Thoracic aorta (tissue), 2 donors: ENCODE measurements around the gene MRPL20. TPM values are rescaled to one million over a fixed set of nuclear protein-coding genes. Genes with fewer than 3 reads are reported as not detected.

ENCODE experiments used
- ATAC-seq: fragments of 150-250 bp; one replicate; pipeline ENCODE4 v1.8.0; 2017; ENCODE audit warnings: low read depth; ENCODE audit not compliant: insufficient number of reproducible peaks, low FRiP score
- DNase-seq: peaks from one replicate; pipeline ENCODE4 v3.0.0-alpha.2; 2020; ENCODE audit warnings: low spot score
- H3K27ac ChIP-seq, 2 donors: fragments of 200-600 bp; sonication (generic); 1 replicate in 1 of 2; 2 replicates in 1 of 2; pipeline ENCODE4 v1.5.1; 2016; ENCODE audit warnings: mild to moderate bottlenecking in 2 of 2, moderate library complexity in 2 of 2
- H3K27me3 ChIP-seq: fragments of 200-600 bp; sonication (generic); replicated peaks from 2 replicates; pipeline ENCODE4 v1.6.0; 2016; ENCODE audit warnings: mild to moderate bottlenecking; ENCODE audit not compliant: insufficient read depth
- H3K36me3 ChIP-seq: fragments of 200-600 bp; sonication (generic); one replicate; pipeline ENCODE4 v1.5.1; 2016
- H3K4me1 ChIP-seq, 2 donors: fragments of 200-600 bp; sonication (generic); 1 replicate in 1 of 2; 2 replicates in 1 of 2; pipeline versions ENCODE4 v1.5.1 to v1.6.0; 2016; ENCODE audit warnings: low read depth in 2 of 2, mild to moderate bottlenecking in 1 of 2; ENCODE audit not compliant: control insufficient read depth in 1 of 2
- H3K4me3 ChIP-seq: fragments of 200-600 bp; sonication (generic); 2 replicates; pipeline ENCODE4 v1.5.1; 2016; ENCODE audit warnings: mild to moderate bottlenecking
- H3K9me3 ChIP-seq: fragments of 200-600 bp; sonication (generic); 2 replicates; pipeline ENCODE4 v1.5.1; 2016
- CTCF ChIP-seq: fragments of 200-600 bp; sonication (generic); IDR thresholded peaks from one replicate; pipeline ENCODE4 v1.5.1; 2019; ENCODE audit warnings: antibody characterized with exemption
- total RNA-seq, 2 donors: library from RNA; depleted of rRNA; stranded (reverse); fragments of >200 nt; gene quantifications; one replicate each; pipeline versions ENCODE4 v1.1.0 to v1.2.3, GENCODE V29; 2016

Gene MRPL20
- total RNA-seq, 2 donors from 2014 or later, result 96.9 to 121 TPM

GRCh38 chr1:1441002-1441888 lies 34.2 kb upstream of the MRPL20 start:
- H3K27ac ChIP-seq, result no peak overlapping the region
- no peaks in the 10 kb centered on the region for H3K36me3 ChIP-seq
- H3K4me1 ChIP-seq, result peaks cover under 1 to 9% of the 10 kb centered on the region in 2 donors
- H3K4me3 ChIP-seq, result no peak overlapping the region
- ATAC-seq (no peak), DNase-seq (no peak)
- no peaks in the 10 kb centered on the region for H3K9me3 ChIP-seq
- TF ChIP-seq CTCF, result peak; percentile 75
- no peaks in the 10 kb centered on the region for H3K27me3 ChIP-seq

GRCh38 chr1:1440262-1441001 lies 33.3 kb upstream of the MRPL20 start:
- no peaks in the 10 kb centered on the region for H3K36me3 ChIP-seq
- H3K27ac ChIP-seq, result no peak overlapping the region
- no peaks in the 10 kb centered on the region for H3K9me3 ChIP-seq
- DNase-seq, result no peak
- ATAC-seq, result no peak
- H3K4me3 ChIP-seq, result no peak overlapping the region
- no peaks in the 10 kb centered on the region for H3K27me3 ChIP-seq
- no peak for TF ChIP-seq CTCF
- H3K4me1 ChIP-seq, result peaks cover 4 to 14% of the 10 kb centered on the region in 2 donors

- no peaks in the 10 kb centered on the region for H3K36me3 ChIP-seq
- no peak for DNase-seq
- no peaks in the 10 kb centered on the region for H3K27me3 ChIP-seq
- H3K27ac ChIP-seq, result no peak overlapping the region
- ATAC-seq, result no peak
- no peaks in the 10 kb centered on the region for H3K9me3 ChIP-seq
- H3K4me1 ChIP-seq, result peaks cover 6 to 21% of the 10 kb centered on the region in 2 donors
- no peak for TF ChIP-seq CTCF
- H3K4me3 ChIP-seq, result no peak overlapping the region
Observed at GRCh38 chr1:1439546-1440261, 32.6 kb upstream of the MRPL20 start.

- H3K36me3 ChIP-seq, result no peaks in the 10 kb centered on the region
- no peaks in the 10 kb centered on the region for H3K9me3 ChIP-seq
- peaks cover 9 to 30% of the 10 kb centered on the region in 2 donors for H3K4me1 ChIP-seq
- H3K4me3 ChIP-seq, result no peak overlapping the region
- ATAC-seq, result no peak
- H3K27me3 ChIP-seq, result no peaks in the 10 kb centered on the region
- TF ChIP-seq CTCF, result no peak
- DNase-seq, result no peak
- no peak overlapping the region for H3K27ac ChIP-seq
Observed at GRCh38 chr1:1438531-1439381, 31.7 kb upstream of the MRPL20 start.
